ENCODE data around the gene MLXIP.

Gene MLXIP

GRCh38 chr12:122088179-122088810 lies 9.7 kb downstream of the MLXIP start:
- no peaks in the 10 kb centered on the region for H3K9me2 ChIP-seq (replicated peaks; ENCODE audit: insufficient read depth, low read length)
- no peak for DNase-seq
- peaks cover 99% of the 10 kb centered on the region for H3K79me2 ChIP-seq (ENCODE audit: low read length)
- no peaks in the 10 kb centered on the region for H3F3A ChIP-seq (ENCODE audit: insufficient read depth, low read length)
- no peak overlapping the region for H3K4me2 ChIP-seq (ENCODE audit: low read depth, low read length)
- peaks cover 4% of the 10 kb centered on the region for H3K4me1 ChIP-seq (ENCODE audit: low read length)
- no peaks in the 10 kb centered on the region for H3K9me3 ChIP-seq (replicated peaks; ENCODE audit: insufficient read depth, low read length)
- no peaks in the 10 kb centered on the region for H3K27me3 ChIP-seq (replicated peaks; ENCODE audit: insufficient read depth, low read length)
- no peak overlapping the region for H3K27ac ChIP-seq (ENCODE audit: low read length)
- TF ChIP-seq EZH2phosphoT487 (IDR thresholded peaks at IDR 0.05; ENCODE audit: low read length) (no peak), CTCF (IDR thresholded peaks at IDR 0.05; ENCODE audit: low read length) (no peak), EZH2 (optimal IDR thresholded peaks at IDR 0.05; ENCODE audit: low read depth, low read length) (no peak)
- H4K20me1 ChIP-seq (ENCODE audit: insufficient read depth, low read length): no peaks in the 10 kb centered on the region
- no peak overlapping the region for H3K4me3 ChIP-seq (ENCODE audit: low read length)
- H2AFZ ChIP-seq (ENCODE audit: low read length): no peak overlapping the region
- no peak overlapping the region for H3K9ac ChIP-seq (ENCODE audit: low read length)
- H3K36me3 ChIP-seq (replicated peaks; ENCODE audit: insufficient read depth, low read length): no peaks in the 10 kb centered on the region

GRCh38 chr12:122089077-122089476 lies 10.5 kb downstream of the MLXIP start:
- Histone ChIP-seq H3K9ac (ENCODE audit: low read length) (no peak overlapping the region), H4K20me1 (ENCODE audit: insufficient read depth, low read length) (no peaks in the 10 kb centered on the region)
- DNase-seq: no peak

GRCh38 chr12:122090759-122091515 lies 12.4 kb downstream of the MLXIP start:
- no peaks in the 10 kb centered on the region for H3K36me3 ChIP-seq (replicated peaks; ENCODE audit: insufficient read depth, low read length)
- TF ChIP-seq EZH2 (optimal IDR thresholded peaks at IDR 0.05; ENCODE audit: low read depth, low read length) (no peak), CTCF (IDR thresholded peaks at IDR 0.05; ENCODE audit: low read length) (no peak), EZH2phosphoT487 (IDR thresholded peaks at IDR 0.05; ENCODE audit: low read length) (no peak)
- H3K9ac ChIP-seq (ENCODE audit: low read length): no peak overlapping the region
- no peak overlapping the region for H3K27ac ChIP-seq (ENCODE audit: low read length)
- no peak for DNase-seq
- no peaks in the 10 kb centered on the region for H3K9me3 ChIP-seq (replicated peaks; ENCODE audit: insufficient read depth, low read length)
- H3K4me2 ChIP-seq (ENCODE audit: low read depth, low read length): no peak overlapping the region
- no peaks in the 10 kb centered on the region for H3K27me3 ChIP-seq (replicated peaks; ENCODE audit: insufficient read depth, low read length)
- H4K20me1 ChIP-seq (ENCODE audit: insufficient read depth, low read length): no peaks in the 10 kb centered on the region
- no peaks in the 10 kb centered on the region for H3K9me2 ChIP-seq (replicated peaks; ENCODE audit: insufficient read depth, low read length)
- H3K4me3 ChIP-seq (ENCODE audit: low read length): no peak overlapping the region
- H3K79me2 ChIP-seq (ENCODE audit: low read length): peaks cover 95% of the 10 kb centered on the region
- no peak overlapping the region for H2AFZ ChIP-seq (ENCODE audit: low read length)
- no peaks in the 10 kb centered on the region for H3F3A ChIP-seq (ENCODE audit: insufficient read depth, low read length)
- H3K4me1 ChIP-seq (ENCODE audit: low read length): no peaks in the 10 kb centered on the region

More at GRCh38 chr12:122089077-122089476, 10.5 kb downstream of the MLXIP start:
- Histone ChIP-seq H3K4me1 (ENCODE audit: low read length) (no peaks in the 10 kb centered on the region), H3K36me3 (replicated peaks; ENCODE audit: insufficient read depth, low read length) (no peaks in the 10 kb centered on the region), H3K27me3 (replicated peaks; ENCODE audit: insufficient read depth, low read length) (no peaks in the 10 kb centered on the region), H3K9me3 (replicated peaks; ENCODE audit: insufficient read depth, low read length) (no peaks in the 10 kb centered on the region), H3K27ac (ENCODE audit: low read length) (no peak overlapping the region), H3K9me2 (replicated peaks; ENCODE audit: insufficient read depth, low read length) (no peaks in the 10 kb centered on the region), H2AFZ (ENCODE audit: low read length) (no peak overlapping the region), H3K79me2 (ENCODE audit: low read length) (peaks cover 99% of the 10 kb centered on the region), H3F3A (ENCODE audit: insufficient read depth, low read length) (no peaks in the 10 kb centered on the region), H3K4me2 (ENCODE audit: low read depth, low read length) (no peak overlapping the region), H3K4me3 (ENCODE audit: low read length) (no peak overlapping the region)
- TF ChIP-seq CTCF (IDR thresholded peaks at IDR 0.05; ENCODE audit: low read length) (no peak), EZH2 (optimal IDR thresholded peaks at IDR 0.05; ENCODE audit: low read depth, low read length) (no peak)

All from MM.1S (cell line).